HG03460 (cell line): ENCODE results near the gene AMIGO2.
"Not testable (repeated sequence)": the region's sequence is repeated elsewhere in the genome, so short reads cannot be mapped to it uniquely, and the experiment has no call there.

Source experiments
- ATAC-seq: cut with Tn5 transposase; IDR thresholded peaks from one replicate; pipeline ENCODE4 v1.9.1; 2021; ENCODE audit not compliant: unreplicated experiment

Gene AMIGO2

GRCh38 chr12:47075192-47076084 lies 4.3 kb downstream of the AMIGO2 start:
- no peak for ATAC-seq

GRCh38 chr12:47074757-47075156 lies 5.0 kb downstream of the AMIGO2 start:
- no peak for ATAC-seq

- no peak for ATAC-seq
Observed at GRCh38 chr12:47073951-47074350, 5.8 kb downstream of the AMIGO2 start.

- ATAC-seq, result no peak
Observed at GRCh38 chr12:47071241-47071852, 8.4 kb downstream of the AMIGO2 start.

GRCh38 chr12:47070310-47070709 lies 9.4 kb downstream of the AMIGO2 start:
- no peak for ATAC-seq

GRCh38 chr12:47068539-47068938 lies 11.2 kb downstream of the AMIGO2 start:
- ATAC-seq, result no peak

GRCh38 chr12:47067771-47068431 lies 11.9 kb downstream of the AMIGO2 start:
- ATAC-seq, result no peak

GRCh38 chr12:47067176-47067575 lies 12.6 kb downstream of the AMIGO2 start:
- ATAC-seq, result no peak

GRCh38 chr12:47066278-47067025 lies 13.3 kb downstream of the AMIGO2 start:
- no peak for ATAC-seq

- ATAC-seq, result no peak
Observed at GRCh38 chr12:47065546-47065945, 14.2 kb downstream of the AMIGO2 start.

- ATAC-seq, result not testable (repeated sequence)
Observed at GRCh38 chr12:47058640-47059039, 21.1 kb downstream of the AMIGO2 start.

GRCh38 chr12:47056944-47057343 lies 22.8 kb downstream of the AMIGO2 start:
- not testable (repeated sequence) for ATAC-seq

- not testable (repeated sequence) for ATAC-seq
Observed at GRCh38 chr12:47055856-47056255, 23.9 kb downstream of the AMIGO2 start.

- no peak for ATAC-seq
Observed at GRCh38 chr12:47054659-47055058, 25.1 kb downstream of the AMIGO2 start.

GRCh38 chr12:47053961-47054360 lies 25.8 kb downstream of the AMIGO2 start:
- no peak for ATAC-seq

- ATAC-seq, result no peak
Observed at GRCh38 chr12:47052274-47052673, 27.5 kb downstream of the AMIGO2 start.

GRCh38 chr12:47051291-47051690 lies 28.5 kb downstream of the AMIGO2 start:
- not testable (repeated sequence) for ATAC-seq

GRCh38 chr12:47048541-47048940 lies 31.2 kb downstream of the AMIGO2 start:
- ATAC-seq, result no peak

- ATAC-seq, result no peak
Observed at GRCh38 chr12:47041327-47041726, 38.4 kb downstream of the AMIGO2 start.

- ATAC-seq, result no peak
Observed at GRCh38 chr12:47039756-47040155, 40.0 kb downstream of the AMIGO2 start.

- ATAC-seq, result no peak
Observed at GRCh38 chr12:47039079-47039478, 40.7 kb downstream of the AMIGO2 start.
